GM20431 (cell line): Measurements from ENCODE around the gene BYSL.

Experiments used
- in situ Hi-C: fragments of 300-500 bp; cut with MseI, MboI; formaldehyde crosslinking; loops from one replicate; pipeline ENCODE4 v1.15.0; 2020; ENCODE audit warnings: low sequenced_read_pairs; ENCODE audit not compliant: unreplicated experiment

BYSL gene

DNA sequence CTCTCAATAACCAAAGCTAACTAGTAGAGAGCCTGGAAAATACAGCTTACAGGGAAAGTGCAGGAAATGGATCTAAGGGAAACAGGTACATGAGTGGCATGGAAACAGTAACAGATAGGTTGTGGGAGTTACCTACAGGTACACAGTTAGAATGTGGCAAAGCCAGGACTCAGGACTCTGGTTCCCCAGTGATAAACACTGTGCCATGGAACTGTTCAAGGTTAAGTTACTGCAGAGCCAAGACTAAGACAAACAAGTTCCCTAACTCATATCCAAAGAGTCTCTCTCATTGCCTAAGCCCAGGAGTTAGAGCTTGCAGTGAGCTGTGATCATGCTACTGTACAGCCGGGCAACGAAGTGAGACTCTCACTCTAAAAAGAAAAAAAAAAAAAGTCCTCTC, 7.0 kb upstream of the BYSL start:
- in situ Hi-C loops = no loop called here

DNA sequence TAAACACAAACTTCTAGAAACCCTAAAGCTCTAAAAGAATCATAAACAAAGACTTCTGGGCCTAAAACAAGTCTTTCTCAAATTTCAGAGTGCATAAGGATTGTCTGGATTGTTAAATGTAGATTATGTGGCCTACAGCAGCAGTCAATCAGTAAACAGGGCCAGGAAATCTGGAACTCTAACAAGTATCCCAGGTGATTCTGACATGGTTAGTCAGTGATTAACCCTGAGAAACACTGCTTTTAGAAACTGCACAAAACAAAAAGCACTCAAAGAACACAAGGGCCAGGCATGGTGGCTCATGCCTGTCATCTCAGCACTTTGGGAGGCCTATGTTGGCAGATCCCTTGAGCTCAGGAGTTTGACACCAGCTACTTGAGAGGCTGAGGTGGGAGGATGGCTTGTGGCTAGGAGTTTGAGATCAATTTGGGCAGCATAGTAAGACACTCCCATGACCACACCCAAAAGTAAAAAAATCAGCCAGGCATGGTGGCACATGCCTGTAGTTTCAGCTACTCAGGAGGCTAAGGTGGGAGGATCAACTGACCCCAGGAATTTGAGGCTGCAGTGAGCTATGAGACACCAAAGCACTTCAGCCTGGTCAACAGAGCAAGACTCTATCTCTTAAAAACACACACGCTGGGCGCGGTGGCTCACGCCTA, 6.3 kb upstream of the BYSL start:
- in situ Hi-C loops = no loop called here

DNA sequence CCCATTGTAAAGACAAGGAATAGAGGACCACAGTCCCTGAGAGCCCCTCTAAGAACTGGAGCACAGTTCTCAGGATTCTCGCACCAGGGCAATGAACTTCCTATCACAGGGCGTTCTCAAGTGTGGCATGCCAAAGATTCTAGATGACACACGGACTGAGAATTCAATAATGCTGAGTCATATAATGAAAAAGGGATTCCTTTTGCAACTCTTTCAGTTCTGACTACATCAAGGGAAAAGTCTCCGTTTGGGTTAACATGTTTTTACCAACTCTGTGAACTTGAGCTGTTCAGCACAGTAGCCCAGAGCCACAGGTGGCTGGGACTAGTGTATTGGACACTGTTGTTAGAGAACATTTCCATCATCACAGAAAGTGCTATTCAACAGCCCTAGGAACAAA, 3.8 kb upstream of the BYSL start:
- in situ Hi-C loops = no loop called here

DNA sequence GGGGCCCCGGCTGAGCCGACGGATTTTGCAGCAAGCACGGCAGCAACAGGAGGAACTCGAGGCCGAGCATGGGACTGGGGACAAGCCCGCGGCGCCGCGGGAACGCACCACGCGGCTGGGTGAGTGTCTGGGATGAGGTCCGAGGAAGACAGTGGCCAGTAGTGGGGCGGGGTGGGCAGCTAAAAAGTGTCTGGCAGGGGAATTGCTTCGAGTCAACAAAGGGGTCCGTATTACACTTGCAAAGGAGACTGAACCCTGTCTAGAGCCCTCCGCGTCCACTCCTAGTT, 356 bp downstream of the BYSL start:
- in situ Hi-C loops = no loop called here

DNA sequence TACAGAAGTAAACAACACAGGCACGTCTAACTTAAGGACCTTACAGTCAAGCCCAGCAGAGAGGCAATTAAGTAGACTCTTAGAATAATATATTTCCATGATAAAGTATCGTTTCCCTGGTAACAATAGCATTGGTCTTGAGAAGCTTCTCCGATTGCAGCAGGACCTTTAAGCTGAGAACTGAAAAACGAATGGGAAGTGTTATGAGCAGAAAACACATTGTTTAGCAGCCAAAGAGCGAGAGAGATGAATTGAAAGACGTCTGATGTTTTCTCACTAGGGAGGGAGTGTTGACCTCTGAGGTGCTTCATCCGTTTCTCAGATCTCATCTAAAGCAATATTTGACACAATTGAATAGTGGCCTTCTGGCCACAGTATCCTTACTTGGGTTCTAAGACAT, 855 bp downstream of the BYSL start:
- in situ Hi-C loops = no loop called here

DNA sequence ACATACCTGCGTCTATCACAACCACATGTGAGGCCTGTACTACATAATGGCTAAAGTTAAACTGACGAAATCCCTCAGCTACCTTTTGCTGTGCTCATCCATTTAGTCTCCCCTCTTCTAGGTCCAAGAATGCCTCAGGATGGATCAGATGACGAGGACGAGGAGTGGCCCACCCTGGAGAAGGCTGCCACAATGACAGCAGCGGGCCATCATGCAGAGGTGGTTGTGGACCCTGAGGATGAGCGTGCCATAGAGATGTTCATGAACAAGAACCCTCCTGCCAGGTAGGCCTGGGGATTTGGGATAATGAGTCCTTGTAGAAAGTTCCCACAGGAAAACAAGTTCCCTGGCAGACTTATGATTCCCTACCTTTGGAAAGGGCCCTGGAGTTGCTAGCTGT, 6.0 kb downstream of the BYSL start:
- in situ Hi-C loops = no loop called here

DNA sequence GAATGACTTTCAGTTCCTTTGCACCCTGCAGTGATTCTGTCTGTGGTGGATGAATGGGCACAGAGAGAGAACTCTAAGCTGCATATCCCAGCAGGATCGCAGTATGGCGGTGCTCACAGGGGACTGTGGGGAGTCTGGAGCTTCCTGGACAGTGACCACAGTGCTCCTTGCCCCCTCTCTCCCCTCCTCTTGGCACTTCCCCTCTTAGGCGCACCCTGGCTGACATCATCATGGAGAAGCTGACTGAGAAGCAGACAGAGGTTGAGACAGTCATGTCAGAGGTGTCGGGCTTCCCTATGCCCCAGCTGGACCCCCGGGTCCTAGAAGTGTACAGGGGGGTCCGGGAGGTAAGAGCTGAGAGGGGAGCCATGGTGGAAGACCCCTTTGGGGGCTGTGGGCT, 8.6 kb downstream of the BYSL start:
- in situ Hi-C loops = loop anchor here (10.0 kb wide), 1 partner anchor 115 kb away; no protein-coding TSS in a partner anchor

DNA sequence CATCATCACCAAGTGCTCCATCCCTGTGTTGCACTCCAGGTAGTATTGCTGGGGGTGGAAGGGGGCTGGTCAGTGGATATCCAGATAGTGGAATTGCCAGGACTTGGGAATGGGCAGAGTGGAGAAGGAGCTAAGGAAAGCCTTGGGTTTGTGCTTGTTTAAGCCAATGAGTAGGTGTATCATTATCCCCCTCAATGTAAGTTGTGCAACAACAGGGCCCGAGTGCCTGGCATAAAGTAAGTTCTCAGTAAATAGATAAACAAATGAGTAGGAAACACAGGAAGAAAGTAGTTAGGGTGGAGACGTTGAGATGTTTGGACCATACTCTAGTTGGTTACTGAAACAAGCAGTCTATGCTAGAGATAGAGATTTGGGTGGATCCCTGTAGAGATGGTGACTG, 10.5 kb downstream of the BYSL start:
- in situ Hi-C loops = loop anchor here (10.0 kb wide), 1 partner anchor 113 kb away; no protein-coding TSS in a partner anchor

DNA sequence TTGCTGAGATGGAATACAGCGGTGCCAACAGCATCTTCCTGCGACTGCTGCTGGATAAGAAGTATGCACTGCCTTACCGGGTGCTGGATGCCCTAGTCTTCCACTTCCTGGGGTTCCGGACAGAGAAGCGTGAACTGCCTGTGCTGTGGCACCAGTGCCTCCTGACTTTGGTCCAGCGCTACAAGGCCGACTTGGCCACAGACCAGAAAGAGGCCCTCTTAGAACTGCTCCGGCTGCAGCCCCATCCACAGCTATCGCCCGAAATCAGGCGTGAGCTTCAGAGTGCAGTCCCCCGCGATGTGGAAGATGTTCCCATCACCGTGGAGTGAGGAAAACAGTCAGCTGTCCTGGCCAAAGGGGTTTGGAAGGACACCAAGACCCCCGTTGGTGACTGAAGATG, 11.1 kb downstream of the BYSL start:
- in situ Hi-C loops = loop anchor here (10.0 kb wide), 1 partner anchor 112 kb away; no protein-coding TSS in a partner anchor

DNA sequence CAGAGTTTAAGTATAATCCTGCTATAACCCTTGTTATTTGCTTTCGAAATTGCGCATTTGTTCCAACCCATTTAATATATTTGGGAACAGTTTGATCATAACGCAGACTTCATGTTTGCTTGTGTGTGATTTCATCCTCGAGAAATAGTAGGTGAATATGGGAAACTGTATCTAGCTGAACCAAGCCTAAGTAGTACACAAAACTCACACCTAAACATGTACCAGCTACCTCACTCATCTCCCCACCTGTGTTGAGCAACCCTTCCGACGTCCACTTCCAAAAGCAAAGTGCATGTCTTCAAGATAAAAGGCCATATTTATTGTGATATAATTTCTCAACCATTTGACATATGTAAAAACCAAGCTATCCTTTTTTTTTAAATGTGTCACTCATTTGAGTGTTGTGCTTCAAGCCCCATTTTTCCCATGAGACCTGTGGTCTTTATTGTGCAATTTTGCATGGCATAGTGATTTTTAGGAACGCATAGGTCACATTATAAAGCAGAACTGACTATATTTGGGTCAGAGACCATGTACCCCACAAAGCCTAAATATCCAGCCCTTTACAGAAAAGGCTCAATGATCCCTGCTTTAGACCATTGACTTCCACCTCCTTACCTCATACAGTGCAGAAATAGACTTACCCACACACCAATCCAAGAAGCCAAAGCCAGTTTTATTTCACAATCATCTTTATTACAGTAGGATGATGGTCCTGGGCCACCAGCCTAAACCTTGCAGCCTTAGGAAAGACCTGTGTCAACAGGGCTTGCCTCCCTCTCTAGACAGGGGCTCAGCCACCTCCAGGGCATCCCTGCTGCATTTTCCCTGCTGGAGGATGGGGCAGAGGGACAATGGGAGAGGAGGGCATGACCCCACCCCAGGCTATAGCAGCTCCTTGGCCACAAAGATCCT, 13.2 kb downstream of the BYSL start:
- in situ Hi-C loops = loop anchor here (10.0 kb wide), 1 partner anchor 110 kb away; no protein-coding TSS in a partner anchor

DNA sequence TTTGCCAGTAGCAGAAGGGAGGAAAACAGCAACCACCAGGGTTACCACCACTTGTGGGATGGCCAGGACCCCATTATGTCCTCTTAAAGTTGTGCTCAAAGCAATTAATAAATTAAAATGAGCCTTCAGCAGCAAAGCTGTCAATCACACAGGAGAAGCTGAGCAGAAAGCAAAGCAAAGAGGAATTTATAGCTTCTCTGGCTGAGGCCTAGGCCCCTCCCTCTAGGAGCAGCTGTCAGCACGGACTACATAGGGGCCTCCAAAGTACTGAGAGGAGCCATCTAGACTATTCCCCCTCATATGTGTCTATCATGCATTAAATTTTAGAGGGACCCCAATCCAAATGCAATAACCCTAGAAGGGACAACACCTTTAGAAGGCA, 13.9 kb downstream of the BYSL start:
- in situ Hi-C loops = loop anchor here (10.0 kb wide), 1 partner anchor 110 kb away; no protein-coding TSS in a partner anchor

DNA sequence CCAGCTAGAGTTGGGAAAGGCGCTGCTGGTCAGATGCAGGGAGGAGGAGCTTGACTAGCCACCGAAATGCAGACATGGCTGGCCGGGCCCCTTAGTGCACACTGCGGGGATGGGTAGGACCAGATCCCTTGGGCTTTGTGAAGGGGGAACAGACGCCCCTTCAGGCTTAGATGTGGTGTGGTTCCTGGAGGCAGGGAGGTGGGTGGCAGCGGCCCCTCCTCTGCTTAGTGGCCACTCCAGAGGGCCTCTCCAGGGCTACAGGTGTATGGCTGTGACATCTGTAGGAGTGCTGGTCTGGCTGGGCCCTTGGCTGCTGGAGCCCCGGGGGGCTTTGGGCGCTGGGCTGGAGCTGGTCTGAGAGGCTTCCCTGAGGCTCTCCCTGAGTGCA, 14.4 kb downstream of the BYSL start:
- in situ Hi-C loops = loop anchor here (10.0 kb wide), 1 partner anchor 109 kb away; no protein-coding TSS in a partner anchor

DNA sequence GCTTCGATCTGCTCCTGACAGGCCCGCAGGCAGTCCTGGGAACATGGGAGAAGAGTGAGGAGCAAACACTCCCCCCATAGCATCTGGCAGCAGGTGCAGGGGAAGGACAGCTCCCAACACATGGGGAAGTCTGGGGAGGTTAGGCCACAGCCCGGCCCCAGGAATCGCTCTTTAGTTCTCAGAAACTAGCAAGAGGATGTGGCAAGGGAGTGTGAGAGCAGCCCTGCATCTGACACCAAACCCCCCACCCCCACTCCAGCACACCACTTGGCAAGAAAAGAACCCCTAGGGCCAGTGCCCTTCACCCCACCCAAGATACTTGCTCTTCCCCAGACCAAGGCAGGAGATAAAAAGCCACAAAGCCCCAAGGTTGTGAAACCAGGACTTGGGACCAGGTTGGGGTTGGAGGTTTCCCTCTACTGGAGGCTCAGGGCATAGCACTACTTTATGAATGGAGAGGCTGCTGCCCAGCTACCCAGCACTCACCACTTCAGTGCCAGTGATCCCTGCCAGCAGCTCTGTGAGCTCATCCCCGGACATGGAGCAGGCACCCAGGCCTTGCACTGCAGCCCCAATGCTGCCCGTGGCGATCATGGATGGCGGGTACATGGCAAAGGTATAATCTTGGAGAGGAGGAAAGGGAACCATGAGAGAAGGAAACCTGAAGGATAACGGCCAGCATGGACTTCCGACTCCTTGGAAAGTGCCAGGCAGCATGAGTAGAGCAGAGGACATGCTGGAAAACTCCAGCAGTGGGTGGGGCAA, 15.0 kb downstream of the BYSL start:
- in situ Hi-C loops = loop anchor here (10.0 kb wide), 1 partner anchor 109 kb away; no protein-coding TSS in a partner anchor

DNA sequence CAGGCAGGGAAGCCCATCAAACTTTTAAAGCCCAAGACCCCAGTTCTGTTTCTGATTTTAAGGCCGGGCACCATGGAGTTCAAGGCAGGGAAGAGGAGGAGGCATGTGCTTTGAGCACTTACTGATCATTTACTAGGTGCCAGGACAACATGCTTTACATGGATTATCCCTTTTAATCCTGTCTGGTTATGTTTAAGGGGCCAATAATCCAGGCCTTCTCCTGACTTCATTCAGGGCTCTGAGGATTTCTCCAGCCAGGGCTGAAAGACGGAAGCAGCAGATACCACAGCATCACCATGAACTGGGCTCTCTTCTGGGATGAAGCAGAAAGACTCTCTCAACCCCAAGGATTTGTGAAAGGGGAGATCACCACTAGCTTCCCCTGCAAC, 16.2 kb downstream of the BYSL start:
- in situ Hi-C loops = loop anchor here (10.0 kb wide), 1 partner anchor 107 kb away; no protein-coding TSS in a partner anchor

DNA sequence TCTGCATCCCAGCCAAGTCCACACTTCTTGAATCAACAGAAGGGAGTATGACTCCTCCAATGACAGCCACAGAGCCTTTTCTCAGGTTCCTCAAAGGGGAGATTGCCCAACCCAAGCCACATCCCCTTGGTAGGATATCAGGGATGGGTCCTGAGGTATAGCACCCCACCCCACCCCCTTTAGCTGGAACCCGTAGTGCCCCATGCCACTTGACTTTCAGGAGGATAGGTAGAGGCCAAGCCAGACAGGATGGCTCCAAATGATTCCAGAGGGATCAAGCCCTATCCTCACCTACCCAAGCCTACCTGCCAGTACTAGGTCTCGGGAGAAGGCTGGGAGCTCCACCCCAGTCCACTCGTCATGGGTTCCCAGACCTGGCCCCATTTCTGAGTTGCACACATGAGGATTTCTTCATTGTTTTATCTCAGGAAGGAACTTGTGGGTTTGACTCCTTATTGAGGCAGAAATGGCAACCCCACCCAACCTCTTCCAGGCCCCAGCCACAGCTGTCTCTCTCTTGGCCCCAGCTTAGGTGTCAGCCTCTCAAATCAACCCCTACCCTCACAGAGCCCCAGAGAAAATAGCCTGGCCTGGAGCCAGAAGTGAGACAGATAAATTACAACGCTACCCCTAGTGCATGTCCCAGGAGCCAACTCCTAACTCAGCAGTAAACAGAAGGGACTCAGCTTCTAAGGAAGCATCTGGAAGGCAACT, 16.7 kb downstream of the BYSL start:
- in situ Hi-C loops = loop anchor here (10.0 kb wide), 1 partner anchor 107 kb away; no protein-coding TSS in a partner anchor

DNA sequence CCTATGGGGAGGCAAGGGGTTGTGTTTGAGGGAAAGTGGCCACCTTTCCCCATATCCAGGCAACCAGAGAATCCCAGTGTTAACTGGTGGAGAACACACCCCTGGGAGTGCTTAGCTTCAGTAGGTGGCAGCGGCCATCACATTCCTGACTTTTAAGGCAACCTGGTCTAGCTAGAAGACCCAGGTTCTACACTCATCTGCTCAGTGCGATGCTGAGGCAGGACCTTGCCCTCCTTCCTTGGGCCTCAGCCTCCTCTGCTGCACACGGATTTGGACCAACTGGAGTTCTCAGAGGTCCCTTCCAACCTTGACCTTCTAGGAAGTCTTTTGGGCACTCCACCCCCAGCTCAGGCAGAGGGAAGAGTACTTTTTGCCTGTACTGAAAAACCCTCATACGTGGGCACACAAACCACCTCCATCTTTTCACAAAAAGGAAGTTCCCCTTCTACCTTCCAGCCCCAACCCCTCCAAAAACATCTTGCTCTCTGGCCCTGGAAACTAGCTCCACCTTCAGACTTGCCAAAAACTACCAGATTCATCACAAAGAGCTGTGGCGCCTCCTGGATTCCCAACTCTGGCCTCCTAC, 17.4 kb downstream of the BYSL start:
- in situ Hi-C loops = loop anchor here (10.0 kb wide), 1 partner anchor 106 kb away; no protein-coding TSS in a partner anchor

DNA sequence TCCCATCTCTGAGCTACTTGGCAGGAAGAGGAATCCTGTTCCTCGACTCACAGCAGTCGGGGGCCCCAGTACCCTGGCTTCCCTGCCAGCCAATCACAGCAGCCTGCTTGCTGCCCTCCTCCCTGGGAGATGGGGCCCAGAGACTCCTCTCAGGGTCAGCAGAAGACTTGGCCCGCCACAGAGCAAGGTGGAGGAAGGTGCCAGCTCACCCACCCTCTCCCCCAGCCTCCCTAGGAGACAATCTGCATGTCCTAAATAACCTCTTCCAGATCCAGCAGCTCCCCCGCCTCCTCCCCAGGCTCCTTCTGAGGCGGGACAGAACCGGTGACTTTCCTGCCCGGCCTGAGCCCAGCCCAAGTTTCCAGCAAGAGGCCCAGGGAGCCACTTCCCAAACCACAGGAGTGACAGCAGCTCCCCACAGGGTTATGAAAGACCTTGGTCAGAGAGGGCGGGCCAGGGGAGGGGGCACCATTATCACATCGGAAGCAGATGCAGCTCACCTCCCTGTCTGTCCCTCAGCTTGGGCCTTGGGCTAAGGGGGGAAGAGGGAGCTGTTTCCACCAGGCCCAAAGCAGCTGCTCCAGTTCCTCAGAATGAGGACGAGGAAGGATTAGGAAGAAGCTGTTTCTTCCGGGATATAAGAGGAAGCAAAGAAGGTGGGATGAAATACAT, 18.0 kb downstream of the BYSL start:
- in situ Hi-C loops = loop anchor here (10.0 kb wide), 1 partner anchor 105 kb away; no protein-coding TSS in a partner anchor

DNA sequence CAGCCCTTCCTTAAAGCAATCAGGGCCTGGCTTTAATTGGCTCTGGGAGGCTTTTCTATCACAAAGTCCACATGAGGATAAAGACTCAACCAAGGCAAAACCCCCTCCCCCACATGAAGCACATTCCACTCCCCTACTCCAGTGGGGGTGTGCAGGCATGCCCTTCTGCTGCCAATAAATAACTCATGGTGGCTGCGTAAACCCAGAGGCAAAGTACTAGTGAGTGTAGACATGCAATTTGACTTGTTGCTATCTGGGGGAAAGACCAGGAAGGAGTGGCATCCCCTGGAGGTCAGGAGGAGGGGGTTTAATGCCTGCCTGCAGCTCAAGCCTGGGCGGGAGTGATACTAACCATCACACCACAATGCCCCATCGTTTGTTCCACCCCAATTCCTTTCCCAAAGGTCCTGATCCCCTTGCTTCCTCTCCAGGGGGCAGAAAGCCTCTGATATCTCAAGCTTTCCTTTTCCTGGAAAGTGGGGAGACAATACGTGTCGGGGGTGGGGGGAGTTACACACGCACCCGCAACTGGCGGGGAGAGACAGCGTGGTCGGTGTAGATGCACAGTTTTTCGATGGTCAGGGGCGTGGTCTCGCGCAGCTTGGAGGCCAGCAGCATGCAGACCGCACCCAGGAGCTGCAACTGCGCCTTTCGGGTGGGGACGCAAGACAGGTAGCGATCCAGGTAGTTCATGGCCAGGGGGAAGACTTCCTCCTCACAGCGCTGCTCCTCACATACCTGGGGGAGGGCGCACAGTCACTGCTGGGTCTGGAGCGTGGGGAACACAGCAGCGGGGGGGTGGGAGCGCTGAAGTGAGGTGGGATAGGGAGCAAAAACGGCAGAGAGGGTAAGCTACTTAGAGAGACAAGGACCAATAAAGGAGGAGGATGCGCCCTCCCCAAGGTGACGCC, 18.8 kb downstream of the BYSL start:
- in situ Hi-C loops = loop anchor here (10.0 kb wide), 1 partner anchor 105 kb away; no protein-coding TSS in a partner anchor
